Right atrium auricular region (tissue), 2 donors: ENCODE data around the gene DOCK2. TPM values are rescaled to one million over a fixed set of nuclear protein-coding genes. Genes with fewer than 3 reads are reported as not detected.

Experiments used
- DNase-seq: peaks from one replicate; pipeline ENCODE4 v3.0.0-alpha.2; 2019; ENCODE audit warnings: low spot score
- H3K27ac ChIP-seq, 2 donors: fragments of 200-600 bp; sonication (generic); 1 replicate in 1 of 2; 2 replicates in 1 of 2; pipeline ENCODE4 v1.5.1; 2016 to 2019
- H3K27me3 ChIP-seq, 2 donors: fragments of 200-600 bp; sonication (generic); one replicate each; pipeline versions ENCODE4 v1.5.1 to v1.6.0; 2017 to 2019
- H3K36me3 ChIP-seq: fragments of 200-600 bp; sonication (generic); one replicate; pipeline ENCODE4 v1.5.1; 2016
- H3K4me1 ChIP-seq, 2 donors: fragments of 200-600 bp; sonication (generic); one replicate each; pipeline versions ENCODE4 v1.5.1 to v1.6.0; 2017 to 2019
- H3K4me3 ChIP-seq, 2 donors: fragments of 200-600 bp; sonication (generic); 1 replicate in 1 of 2; 2 replicates in 1 of 2; pipeline ENCODE4 v1.5.1; 2017 to 2019; ENCODE audit warnings: mild to moderate bottlenecking in 1 of 2, moderate library complexity in 1 of 2
- H3K9me3 ChIP-seq, 2 donors: fragments of 200-600 bp; sonication (generic); one replicate each; pipeline ENCODE4 v1.5.1; 2019
- total RNA-seq, 2 donors: library from RNA; depleted of rRNA; stranded (reverse); fragments of >200 nt; gene quantifications; one replicate each; pipeline ENCODE4 v1.1.0, GENCODE V29; 2016
- TF ChIP-seq, protein P1 (sequence below), 2 donors: fragments of 200-600 bp; sonication (generic); IDR thresholded peaks; one replicate each; pipeline ENCODE4 v1.5.1; 2019; ENCODE audit warnings: antibody characterized with exemption in 2 of 2

Gene DOCK2
- total RNA-seq, 2 donors from 2014 or later = 3.7 to 5.4 TPM

DNA sequence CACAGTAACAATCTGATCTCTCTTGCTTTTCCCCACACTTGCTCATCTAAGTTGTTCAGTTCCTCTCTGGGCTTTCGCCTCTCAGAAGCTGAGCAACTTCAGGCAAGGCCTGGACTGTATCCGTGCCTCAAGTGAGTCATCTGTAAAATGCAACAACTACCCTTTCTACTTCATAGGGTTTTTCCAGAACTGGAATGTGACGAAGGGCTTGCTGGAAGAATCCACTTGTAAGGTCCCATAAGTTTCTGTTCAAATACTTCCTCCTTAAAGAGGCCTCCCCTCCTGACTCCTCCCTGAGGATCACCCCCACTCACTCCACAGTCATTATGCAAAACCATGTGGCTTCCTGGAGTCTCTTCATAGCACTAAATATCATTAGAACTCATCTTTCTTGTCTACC lies 360.7 kb downstream of the DOCK2 start:
- TF ChIP-seq, protein P1, sequence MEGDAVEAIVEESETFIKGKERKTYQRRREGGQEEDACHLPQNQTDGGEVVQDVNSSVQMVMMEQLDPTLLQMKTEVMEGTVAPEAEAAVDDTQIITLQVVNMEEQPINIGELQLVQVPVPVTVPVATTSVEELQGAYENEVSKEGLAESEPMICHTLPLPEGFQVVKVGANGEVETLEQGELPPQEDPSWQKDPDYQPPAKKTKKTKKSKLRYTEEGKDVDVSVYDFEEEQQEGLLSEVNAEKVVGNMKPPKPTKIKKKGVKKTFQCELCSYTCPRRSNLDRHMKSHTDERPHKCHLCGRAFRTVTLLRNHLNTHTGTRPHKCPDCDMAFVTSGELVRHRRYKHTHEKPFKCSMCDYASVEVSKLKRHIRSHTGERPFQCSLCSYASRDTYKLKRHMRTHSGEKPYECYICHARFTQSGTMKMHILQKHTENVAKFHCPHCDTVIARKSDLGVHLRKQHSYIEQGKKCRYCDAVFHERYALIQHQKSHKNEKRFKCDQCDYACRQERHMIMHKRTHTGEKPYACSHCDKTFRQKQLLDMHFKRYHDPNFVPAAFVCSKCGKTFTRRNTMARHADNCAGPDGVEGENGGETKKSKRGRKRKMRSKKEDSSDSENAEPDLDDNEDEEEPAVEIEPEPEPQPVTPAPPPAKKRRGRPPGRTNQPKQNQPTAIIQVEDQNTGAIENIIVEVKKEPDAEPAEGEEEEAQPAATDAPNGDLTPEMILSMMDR (IDR thresholded peaks at IDR 0.05) = no peak

DNA sequence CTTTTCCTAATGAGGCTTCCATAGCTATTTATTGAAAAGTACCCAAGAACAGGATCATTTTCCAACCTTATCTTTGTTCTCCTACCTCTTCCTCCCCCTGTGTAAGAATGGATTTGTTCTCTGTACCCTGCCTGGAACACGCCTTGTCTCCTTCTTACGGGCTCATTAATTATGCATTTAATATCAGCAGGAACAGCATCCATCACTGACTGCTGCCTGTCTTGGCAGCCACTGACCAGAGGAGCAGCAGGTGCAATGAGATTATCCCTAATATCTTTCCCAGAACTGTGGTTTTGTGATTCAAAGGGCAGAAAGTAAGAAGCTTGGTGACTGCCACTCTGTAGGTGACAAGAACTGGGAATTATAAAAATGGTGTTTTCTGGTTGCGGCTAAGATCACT lies 362.5 kb downstream of the DOCK2 start:
- DNase-seq = no peak
- H3K36me3 ChIP-seq = no peaks in the 10 kb centered on the region

More for the DNA sequence above, 360.7 kb downstream of the DOCK2 start:
- Histone ChIP-seq H3K27me3 (peaks cover 0 to 3% of the 10 kb centered on the region in 2 donors), H3K9me3 (no peaks in the 10 kb centered on the region), H3K4me1 (no peaks in the 10 kb centered on the region), H3K36me3 (no peaks in the 10 kb centered on the region), H3K4me3 (no peak overlapping the region), H3K27ac (no peak overlapping the region)
- no peak for DNase-seq

DNA sequence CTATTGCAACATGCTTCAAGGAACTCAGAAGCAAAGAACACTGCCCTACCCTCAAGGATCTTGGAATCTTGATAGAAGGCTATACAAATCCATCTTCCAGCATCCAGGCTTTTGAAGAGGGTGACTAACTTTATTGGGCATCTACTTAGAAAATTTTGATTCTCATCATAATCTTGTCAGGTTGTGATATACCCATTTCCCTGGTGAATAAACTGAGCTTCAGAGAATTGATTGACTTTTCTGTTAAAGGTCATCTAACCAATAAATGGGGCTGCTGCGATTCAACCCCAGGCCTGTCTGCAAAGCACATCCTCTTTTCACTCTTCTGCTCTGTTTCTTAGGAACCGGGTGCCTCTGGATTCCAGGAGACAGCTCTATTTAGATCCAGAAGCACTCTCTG lies 363.1 kb downstream of the DOCK2 start:
- H3K9me3 ChIP-seq = no peaks in the 10 kb centered on the region
- no peaks in the 10 kb centered on the region for H3K4me1 ChIP-seq
- peaks cover 0 to 3% of the 10 kb centered on the region in 2 donors for H3K27me3 ChIP-seq
- no peaks in the 10 kb centered on the region for H3K36me3 ChIP-seq
- H3K4me3 ChIP-seq = no peak overlapping the region
- DNase-seq = no peak
- TF ChIP-seq, protein P1 (IDR thresholded peaks at IDR 0.05) = no peak
- H3K27ac ChIP-seq = no peak overlapping the region

More for the DNA sequence above, 362.5 kb downstream of the DOCK2 start:
- no peaks in the 10 kb centered on the region for H3K9me3 ChIP-seq
- H3K27ac ChIP-seq = no peak overlapping the region
- H3K27me3 ChIP-seq = peaks cover 0 to 3% of the 10 kb centered on the region in 2 donors
- no peak overlapping the region for H3K4me3 ChIP-seq
- no peaks in the 10 kb centered on the region for H3K4me1 ChIP-seq
- TF ChIP-seq, protein P1 (IDR thresholded peaks at IDR 0.05) = no peak

DNA sequence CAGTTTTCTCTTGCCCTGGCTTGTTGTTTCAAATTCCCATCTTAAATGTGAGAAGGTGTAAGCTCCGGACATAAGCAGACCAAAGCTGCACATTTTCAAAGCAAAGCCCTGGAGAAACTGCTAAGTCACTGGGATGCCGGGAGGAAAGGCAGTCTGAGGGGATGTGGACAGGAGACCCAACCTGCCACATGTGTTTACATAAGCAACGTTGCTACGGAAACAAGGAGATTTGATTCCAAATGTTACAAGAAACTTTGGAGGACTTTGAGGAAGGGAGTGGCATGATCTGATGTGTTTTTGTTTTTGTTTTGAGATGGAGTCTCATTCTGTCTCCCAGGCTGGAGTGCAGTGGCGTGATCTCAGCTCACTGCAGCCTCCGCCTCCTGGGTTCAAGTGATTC lies 368.9 kb downstream of the DOCK2 start:
- no peaks in the 10 kb centered on the region for H3K27me3 ChIP-seq
- H3K27ac ChIP-seq = no peak overlapping the region
- no peak for DNase-seq
- no peaks in the 10 kb centered on the region for H3K4me1 ChIP-seq
- no peak overlapping the region for H3K4me3 ChIP-seq
- TF ChIP-seq, protein P1 (IDR thresholded peaks at IDR 0.05) = no peak
- H3K9me3 ChIP-seq = no peaks in the 10 kb centered on the region
- H3K36me3 ChIP-seq = no peaks in the 10 kb centered on the region

DNA sequence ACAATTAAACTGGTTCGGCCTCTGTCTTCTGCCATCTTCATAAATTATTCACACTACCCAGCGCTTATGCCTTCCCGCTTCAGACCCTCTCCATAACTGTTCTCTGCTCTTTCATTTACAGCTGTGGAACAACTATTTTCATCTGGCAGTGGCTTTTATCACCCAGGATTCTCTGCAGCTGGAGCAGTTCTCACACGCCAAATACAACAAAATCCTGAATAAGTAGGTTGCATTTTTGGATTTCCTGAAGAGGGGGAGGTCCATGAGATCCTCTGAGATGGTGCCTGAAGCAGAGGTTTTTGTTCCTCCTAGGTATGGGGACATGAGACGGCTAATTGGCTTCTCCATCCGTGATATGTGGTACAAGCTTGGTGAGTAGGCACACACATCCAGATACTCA lies 371.3 kb downstream of the DOCK2 start:
- Histone ChIP-seq H3K27ac (no peak overlapping the region), H3K9me3 (no peaks in the 10 kb centered on the region), H3K4me1 (no peaks in the 10 kb centered on the region), H3K36me3 (no peaks in the 10 kb centered on the region), H3K4me3 (no peak overlapping the region), H3K27me3 (no peaks in the 10 kb centered on the region)
- DNase-seq = no peak
- TF ChIP-seq, protein P1 (IDR thresholded peaks at IDR 0.05) = no peak

DNA sequence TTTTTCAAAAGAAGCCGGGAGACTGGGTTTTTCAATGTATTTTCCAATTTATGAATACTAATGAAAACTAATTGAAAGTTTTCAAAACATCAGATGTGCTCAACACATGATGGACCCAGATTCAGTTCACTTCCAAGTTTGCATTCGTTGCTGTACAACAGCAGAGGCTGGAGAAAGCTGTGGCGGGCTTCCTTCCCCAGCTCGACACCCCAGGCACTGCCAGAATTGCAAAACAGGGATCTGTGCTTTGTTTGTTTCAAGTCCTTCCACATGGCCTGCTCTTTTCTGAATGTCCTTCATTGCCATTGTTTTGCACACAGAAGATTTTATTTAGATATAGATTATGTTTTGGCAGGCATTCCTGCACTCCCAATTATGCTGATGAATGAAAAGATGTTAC lies 373.5 kb downstream of the DOCK2 start:
- DNase-seq = no peak
- no peaks in the 10 kb centered on the region for H3K9me3 ChIP-seq
- H3K4me1 ChIP-seq = no peaks in the 10 kb centered on the region
- TF ChIP-seq, protein P1 (IDR thresholded peaks at IDR 0.05) = no peak
- no peaks in the 10 kb centered on the region for H3K27me3 ChIP-seq
- H3K4me3 ChIP-seq = no peak overlapping the region
- H3K27ac ChIP-seq = no peak overlapping the region
- H3K36me3 ChIP-seq = no peaks in the 10 kb centered on the region
